Cardiac muscle cell (in vitro differentiated cells and primary cell): Measurements from ENCODE around the gene EML3. TPM values are rescaled to one million over a fixed set of nuclear protein-coding genes. Genes with fewer than 3 reads are reported as not detected.

Source experiments
- DNase-seq, 2 donors: peaks; one replicate each; pipeline versions ENCODE4 v3.0.0 to v3.0.0-alpha.2; 2010 to 2017; ENCODE audit warnings: low read depth in 1 of 2, low spot score in 1 of 2
- H3K27ac ChIP-seq: fragments of 200-600 bp; sonication (generic); 2 replicates; pipeline ENCODE4 v1.5.1; 2016
- H3K27me3 ChIP-seq: fragments of 200-600 bp; sonication (generic); 2 replicates; pipeline ENCODE4 v1.6.0; 2016; ENCODE audit warnings: control low read depth
- H3K36me3 ChIP-seq: fragments of 200-600 bp; sonication (generic); 2 replicates; pipeline ENCODE4 v1.5.1; 2016; ENCODE audit warnings: control low read depth
- H3K4me1 ChIP-seq: fragments of 200-600 bp; sonication (generic); 2 replicates; pipeline ENCODE4 v1.8.1; 2017; ENCODE audit warnings: low read depth, mild to moderate bottlenecking, mixed run types
- H3K4me3 ChIP-seq: fragments of 200-600 bp; sonication (generic); 2 replicates; pipeline ENCODE4 v1.5.1; 2016; ENCODE audit warnings: mild to moderate bottlenecking
- H3K9me3 ChIP-seq: fragments of 200-600 bp; sonication (generic); 2 replicates; pipeline ENCODE4 v1.5.1; 2017; ENCODE audit warnings: low read depth, mild to moderate bottlenecking, control low read depth
- CTCF ChIP-seq: IDR thresholded peaks from 2 replicates; pipeline ENCODE4 v1.5.1; 2012; ENCODE audit warnings: low read depth, mild to moderate bottlenecking, low read length
- polyA plus RNA-seq: library from polyadenylated mRNA; unstranded; fragments of >200 nt; fragmentation: Nextera tagmentation; extraction: Ambion mirVana; gene quantifications from 2 replicates; pipeline ENCODE4 v1.2.1, GENCODE V29; 2016
- total RNA-seq: library from RNA; depleted of rRNA; stranded (reverse); fragments of >200 nt; gene quantifications from 2 replicates; pipeline ENCODE4 v1.2.3, GENCODE V29; 2016

The EML3 gene
- total and polyA plus RNA-seq, 2 experiments from 2014 or later: 32.0 to 42.8 TPM

GRCh38 chr11:62608776-62609175, 3.8 kb downstream of the EML3 start:
- Histone ChIP-seq H3K27ac (no peak overlapping the region), H3K4me3 (no peak overlapping the region), H3K36me3 (no peaks in the 10 kb centered on the region), H3K27me3 (no peaks in the 10 kb centered on the region), H3K4me1 (peaks cover 8% of the 10 kb centered on the region), H3K9me3 (no peaks in the 10 kb centered on the region)
- DNase-seq: no peak
- TF ChIP-seq CTCF: no peak

- peaks cover 8% of the 10 kb centered on the region for H3K4me1 ChIP-seq
- no peak overlapping the region for H3K27ac ChIP-seq
- no peaks in the 10 kb centered on the region for H3K27me3 ChIP-seq
- DNase-seq: no peak
- TF ChIP-seq CTCF: no peak
- no peaks in the 10 kb centered on the region for H3K36me3 ChIP-seq
- no peaks in the 10 kb centered on the region for H3K9me3 ChIP-seq
- no peak overlapping the region for H3K4me3 ChIP-seq
These were observed 4.9 kb downstream of the EML3 start for GRCh38 chr11:62607714-62608113.

- Histone ChIP-seq H3K36me3 (no peaks in the 10 kb centered on the region), H3K4me1 (peaks cover 8% of the 10 kb centered on the region), H3K9me3 (no peaks in the 10 kb centered on the region), H3K27ac (no peak overlapping the region), H3K4me3 (no peak overlapping the region), H3K27me3 (no peaks in the 10 kb centered on the region)
- no peak for DNase-seq
- TF ChIP-seq CTCF: no peak
These were observed 6.7 kb downstream of the EML3 start for GRCh38 chr11:62605902-62606301.

GRCh38 chr11:62605467-62605866, 7.1 kb downstream of the EML3 start:
- Histone ChIP-seq H3K4me1 (peaks cover 9% of the 10 kb centered on the region), H3K4me3 (no peak overlapping the region), H3K36me3 (no peaks in the 10 kb centered on the region), H3K9me3 (no peaks in the 10 kb centered on the region), H3K27me3 (no peaks in the 10 kb centered on the region), H3K27ac (no peak overlapping the region)
- DNase-seq: no peak
- no peak for TF ChIP-seq CTCF

GRCh38 chr11:62604460-62605120, 8.0 kb downstream of the EML3 start:
- H3K4me3 ChIP-seq: no peak overlapping the region
- H3K27ac ChIP-seq: peak overlapping the region; percentile 11
- peaks cover 18% of the 10 kb centered on the region for H3K4me1 ChIP-seq
- DNase-seq: peak in 1 of 2 donors; percentile 56
- no peaks in the 10 kb centered on the region for H3K9me3 ChIP-seq
- no peak for TF ChIP-seq CTCF
- H3K36me3 ChIP-seq: no peaks in the 10 kb centered on the region
- no peaks in the 10 kb centered on the region for H3K27me3 ChIP-seq
